HG03025 (cell line): ENCODE measurements around the gene ARHGEF7.
"Not testable (repeated sequence)": the region's sequence is repeated elsewhere in the genome, so short reads cannot be mapped to it uniquely, and the experiment has no call there.

Source experiments
- ATAC-seq: cut with Tn5 transposase; IDR thresholded peaks from one replicate; pipeline ENCODE4 v1.9.1; 2021; ENCODE audit warnings: mild to moderate bottlenecking, moderate library complexity; ENCODE audit not compliant: unreplicated experiment, low FRiP score

The ARHGEF7 gene

GRCh38 chr13:111115061-111115964 is at the start of gene ARHGEF7:
Gene ARHGEF7, plus strand, starts transcription at chr13:111115310. Its CDS starts 217 bp downstream, at chr13:111115527.
- no peak for ATAC-seq

- no peak for ATAC-seq
Measured at GRCh38 chr13:111065698-111066097, 49.4 kb upstream of the ARHGEF7 start.

- no peak for ATAC-seq
Measured at GRCh38 chr13:111066544-111066943, 48.6 kb upstream of the ARHGEF7 start.

GRCh38 chr13:111068009-111068350 is 47.1 kb upstream of the ARHGEF7 start:
- no peak for ATAC-seq

- not testable (repeated sequence) for ATAC-seq
Measured at GRCh38 chr13:111071120-111071519, 44.0 kb upstream of the ARHGEF7 start.

- not testable (repeated sequence) for ATAC-seq
Measured at GRCh38 chr13:111071526-111071925, 43.6 kb upstream of the ARHGEF7 start.

- ATAC-seq: no peak
Measured at GRCh38 chr13:111074826-111075225, 40.3 kb upstream of the ARHGEF7 start.

GRCh38 chr13:111076155-111077013 is 38.7 kb upstream of the ARHGEF7 start:
- no peak for ATAC-seq

GRCh38 chr13:111079375-111079774 is 35.7 kb upstream of the ARHGEF7 start:
- ATAC-seq: no peak

GRCh38 chr13:111080642-111081041 is 34.5 kb upstream of the ARHGEF7 start:
- ATAC-seq: no peak

GRCh38 chr13:111082240-111082639 is 32.9 kb upstream of the ARHGEF7 start:
- ATAC-seq: no peak

GRCh38 chr13:111082769-111083168 is 32.3 kb upstream of the ARHGEF7 start:
- ATAC-seq: not testable (repeated sequence)

GRCh38 chr13:111083693-111084092 is 31.4 kb upstream of the ARHGEF7 start:
- ATAC-seq: not testable (repeated sequence)

- ATAC-seq: no peak
Measured at GRCh38 chr13:111090169-111090568, 24.9 kb upstream of the ARHGEF7 start.

- no peak for ATAC-seq
Measured at GRCh38 chr13:111092685-111093084, 22.4 kb upstream of the ARHGEF7 start.

GRCh38 chr13:111093136-111093535 is 22.0 kb upstream of the ARHGEF7 start:
- ATAC-seq: no peak

GRCh38 chr13:111093634-111094033 is 21.5 kb upstream of the ARHGEF7 start:
- ATAC-seq: no peak

GRCh38 chr13:111095031-111095840 is 19.9 kb upstream of the ARHGEF7 start:
- no peak for ATAC-seq

GRCh38 chr13:111095911-111096501 is 19.1 kb upstream of the ARHGEF7 start:
- ATAC-seq: no peak

GRCh38 chr13:111099290-111099689 is 15.8 kb upstream of the ARHGEF7 start:
- no peak for ATAC-seq
